Panc1 (cell line): ENCODE results near the gene GEMIN7. TPM values are rescaled to one million over a fixed set of nuclear protein-coding genes. Genes with fewer than 3 reads are reported as not detected.

Experiments used
- ATAC-seq: fragments of 200-7000 bp; cut with Tn5 transposase; 2 replicates; pipeline ENCODE4 v1.9.1; 2020; ENCODE audit warnings: mild to moderate bottlenecking, moderate library complexity
- BruUV-seq: library from RNA; stranded (reverse); fragments of 400-500 nt; replicated peaks from 2 replicates; lab custom pipeline; 2021; lab: Mats Ljungman, UMichigan
- CTCF ChIA-PET: fragments of 300-600 bp; sonication (Branson Sonifier 250); formaldehyde crosslinking; loops from one replicate; lab custom pipeline; 2022; ENCODE audit warnings: antibody characterized with exemption; lab: Charles Lee
- POLR2A ChIA-PET: fragments of 300-600 bp; sonication (Branson Sonifier 250); formaldehyde crosslinking; loops from one replicate; lab custom pipeline; 2022; ENCODE audit warnings: antibody characterized with exemption; lab: Charles Lee
- DNase-seq: peaks from one replicate; pipeline ENCODE4 v3.0.0-alpha.2; 2010; ENCODE audit warnings: low read depth, low spot score
- H3K27ac ChIP-seq: 2 replicates; pipeline ENCODE4 v1.5.1; 2011; ENCODE audit warnings: mild to moderate bottlenecking, low read length, inconsistent platforms
- H3K27me3 ChIP-seq: fragments of 200-500 bp; sonication (Bioruptor generic); 2 replicates; pipeline ENCODE4 v1.6.0; 2014; ENCODE audit warnings: low read length, inconsistent platforms; ENCODE audit not compliant: control insufficient read depth, insufficient read depth
- H3K36me3 ChIP-seq: fragments of 200-500 bp; sonication (Bioruptor generic); 2 replicates; pipeline ENCODE4 v1.5.1; 2014; ENCODE audit warnings: inconsistent platforms, mild to moderate bottlenecking, low read length, moderate library complexity; ENCODE audit not compliant: control insufficient read depth, insufficient read depth
- H3K4me1 ChIP-seq: 2 replicates; pipeline ENCODE4 v1.5.1; 2011; ENCODE audit warnings: inconsistent platforms, mild to moderate bottlenecking, low read length, moderate library complexity; ENCODE audit not compliant: control insufficient read depth, insufficient read depth
- H3K4me3 ChIP-seq, 2 experiments: 2 replicates each; pipeline ENCODE4 v1.5.1; 2011 to 2012; ENCODE audit warnings: low read depth in 2 of 2, low read length in 2 of 2, mild to moderate bottlenecking in 2 of 2, inconsistent platforms in 1 of 2, moderate library complexity in 1 of 2
- H3K9me3 ChIP-seq: fragments of 200-500 bp; sonication (Bioruptor generic); 2 replicates; pipeline ENCODE4 v1.5.1; 2014; ENCODE audit warnings: low read depth, mild to moderate bottlenecking, inconsistent platforms, low read length, moderate library complexity; ENCODE audit not compliant: control insufficient read depth, insufficient read depth
- CTCF ChIP-seq: fragments of 450-650 bp; IDR thresholded peaks from 2 replicates; pipeline ENCODE4 v1.5.1; 2017; ENCODE audit warnings: mild to moderate bottlenecking
- POLR2AphosphoS5 ChIP-seq: IDR thresholded peaks from 2 replicates; pipeline ENCODE4 v1.6.1; 2012; ENCODE audit warnings: mild to moderate bottlenecking, low read depth, low read length, moderate library complexity
- REST ChIP-seq, 2 experiments: IDR thresholded peaks; 2 replicates each; pipeline ENCODE4 v1.6.1; 2011 to 2012; ENCODE audit warnings: low read depth in 2 of 2, control low read depth in 1 of 2, low read length in 1 of 2, mild to moderate bottlenecking in 1 of 2, moderate library complexity in 1 of 2; ENCODE audit not compliant: insufficient read depth in 1 of 2
- SIN3A ChIP-seq: IDR thresholded peaks from 2 replicates; pipeline ENCODE4 v1.6.1; 2012; ENCODE audit warnings: low read depth, mild to moderate bottlenecking, low read length, moderate library complexity, borderline replicate concordance; ENCODE audit not compliant: insufficient read depth
- TCF7L2 ChIP-seq: IDR thresholded peaks from 2 replicates; pipeline ENCODE4 v1.6.1; 2011; ENCODE audit warnings: mild to moderate bottlenecking, low read depth, low read length, inconsistent platforms
- in situ Hi-C: cut with HindIII; loops from 2 replicates; pipeline ENCODE4 v1.10.0; 2016; ENCODE audit warnings: low sequenced_read_pairs, low pct_unique_long_range_greater_than_20kb
- intact Hi-C: fragments of 100-400 bp; cut with micrococcal nuclease; formaldehyde crosslinking; loops from one replicate; pipeline ENCODE4 v1.10.0; 2022; ENCODE audit not compliant: unreplicated experiment
- total RNA-seq: library from RNA; stranded (reverse); gene quantifications from one replicate; pipeline ENCODE4 v1.2.1, GENCODE V29; 2021; ENCODE audit not compliant: unreplicated experiment

Gene GEMIN7
- total RNA-seq, 1 experiment from 2014 or later, result 29.5 TPM

- Histone ChIP-seq H3K4me1 (peaks cover 13% of the 10 kb centered on the region), H3K27me3 (no peaks in the 10 kb centered on the region), H3K36me3 (peaks cover 4% of the 10 kb centered on the region; the same call in 1 of the 2 replicates), H3K4me3 (peak overlapping the region; percentile 95 to 96), H3K27ac (peak overlapping the region; percentile 91), H3K9me3 (no peaks in the 10 kb centered on the region)
- TF ChIP-seq REST (IDR thresholded peaks at IDR 0.05; ENCODE audit: insufficient read depth in 1 of 2, low read depth in 2 of 2, low read length in 1 of 2) (no peak), POLR2AphosphoS5 (no peak), SIN3A (no peak), CTCF (no peak), TCF7L2 (no peak)
- ATAC-seq (no peak), DNase-seq (no peak)
- TSS peak; percentile 75 for BruUV-seq
- in situ Hi-C loops, result no loop called here
- POLR2A ChIA-PET, result no interaction called here
- intact Hi-C loops, result no loop called here
- CTCF ChIA-PET, result interaction anchor here (0.6 kb wide), 2 partner anchors 68 to 72 kb away, joined by 3 read pairs; no protein-coding TSS in a partner anchor
These were observed 881 bp downstream of the GEMIN7 start for GRCh38 chr19:45079911-45080370.

GRCh38 chr19:45082170-45082569 is 3.1 kb downstream of the GEMIN7 start:
- no peaks in the 10 kb centered on the region for H3K9me3 ChIP-seq
- in situ Hi-C loops, result no loop called here
- H3K4me1 ChIP-seq, result peaks cover 6% of the 10 kb centered on the region; the same call in 1 of the 2 replicates
- TF ChIP-seq TCF7L2 (no peak), SIN3A (no peak), CTCF (no peak), POLR2AphosphoS5 (no peak), REST (IDR thresholded peaks at IDR 0.05; ENCODE audit: insufficient read depth in 1 of 2, low read depth in 2 of 2, low read length in 1 of 2) (no peak)
- DNase-seq (no peak), ATAC-seq (no peak)
- intact Hi-C loops, result no loop called here
- no peak overlapping the region for H3K27ac ChIP-seq
- ChIA-PET CTCF (no interaction called here), POLR2A (no interaction called here)
- BruUV-seq, result no TSS peak
- H3K27me3 ChIP-seq, result no peaks in the 10 kb centered on the region
- H3K4me3 ChIP-seq, result no peak overlapping the region
- H3K36me3 ChIP-seq, result peaks cover 4% of the 10 kb centered on the region; the same call in 1 of the 2 replicates
